GM18508 (cell line): Measurements from ENCODE around the gene DNASE2.
"Not testable (repeated sequence)": the region's sequence is repeated elsewhere in the genome, so short reads cannot be mapped to it uniquely, and the experiment has no call there.

Experiments used
- ATAC-seq: cut with Tn5 transposase; IDR thresholded peaks from one replicate; pipeline ENCODE4 v1.9.1; 2021; ENCODE audit warnings: moderate number of reproducible peaks; ENCODE audit not compliant: insufficient read depth, unreplicated experiment

Gene DNASE2

GRCh38 chr19:12865746-12866415 is 15.4 kb downstream of the DNASE2 start:
- ATAC-seq, result no peak

- ATAC-seq, result no peak
Observed at GRCh38 chr19:12864721-12865715, 16.2 kb downstream of the DNASE2 start.

DNA sequence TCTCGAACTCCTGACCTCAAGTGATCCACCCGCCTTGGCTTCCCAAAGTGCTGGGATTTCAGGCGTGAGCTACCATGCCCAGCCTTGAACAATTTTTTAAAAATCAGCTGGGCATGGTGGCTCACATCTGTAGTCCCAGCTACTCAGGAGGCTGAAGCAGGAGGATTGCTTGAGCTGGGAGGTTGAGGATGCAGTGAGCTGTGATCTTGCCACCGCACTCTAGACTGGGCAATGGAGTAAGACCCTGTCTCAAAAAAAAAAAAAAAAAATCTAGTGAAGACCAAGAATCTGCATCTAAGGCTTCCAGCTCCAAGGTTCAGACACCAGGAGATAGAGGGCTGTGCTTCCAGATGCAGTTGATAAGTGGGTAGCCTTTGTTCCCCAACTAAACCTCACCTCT is 17.1 kb downstream of the DNASE2 start:
- no peak for ATAC-seq

- ATAC-seq, result no peak
Observed at GRCh38 chr19:12859546-12859945, 21.7 kb downstream of the DNASE2 start.

DNA sequence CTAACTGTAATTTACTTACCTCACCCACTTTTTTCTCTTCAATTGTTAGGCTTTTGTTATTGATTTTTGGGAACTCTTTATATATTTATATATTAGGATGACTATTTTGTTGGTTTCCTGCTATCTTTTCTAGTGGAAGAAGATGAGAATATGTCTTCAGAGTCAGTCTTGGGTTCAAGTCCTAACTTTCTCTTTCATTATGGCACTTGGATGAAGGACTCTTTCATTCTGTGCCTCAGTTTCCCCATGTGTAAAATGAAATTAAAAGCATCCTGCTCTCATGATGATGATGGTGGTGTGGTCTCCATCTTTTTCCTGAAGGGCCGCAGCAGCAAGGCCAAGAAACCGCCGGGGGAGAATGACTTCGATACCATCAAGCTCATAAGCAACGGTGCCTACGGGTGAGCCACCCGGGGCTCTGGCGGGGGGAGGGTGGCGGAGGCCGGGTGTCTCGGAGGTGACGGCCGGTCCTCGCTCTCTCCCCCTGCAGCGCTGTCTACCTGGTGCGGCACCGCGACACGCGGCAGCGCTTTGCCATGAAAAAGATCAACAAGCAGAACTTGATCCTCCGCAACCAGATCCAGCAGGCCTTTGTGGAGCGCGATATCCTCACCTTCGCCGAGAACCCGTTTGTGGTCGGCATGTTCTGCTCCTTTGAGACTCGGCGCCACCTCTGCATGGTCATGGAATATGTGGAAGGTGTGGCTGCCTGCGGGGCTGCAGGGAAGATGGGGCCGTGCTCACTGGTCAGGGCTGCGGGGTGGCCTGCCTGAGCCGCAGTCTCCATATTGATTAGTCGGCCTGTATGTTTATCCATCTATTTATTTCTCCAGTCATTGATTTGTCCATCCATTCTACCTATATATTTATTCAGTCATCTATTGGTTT is 23.0 kb downstream of the DNASE2 start:
- no peak for ATAC-seq

DNA sequence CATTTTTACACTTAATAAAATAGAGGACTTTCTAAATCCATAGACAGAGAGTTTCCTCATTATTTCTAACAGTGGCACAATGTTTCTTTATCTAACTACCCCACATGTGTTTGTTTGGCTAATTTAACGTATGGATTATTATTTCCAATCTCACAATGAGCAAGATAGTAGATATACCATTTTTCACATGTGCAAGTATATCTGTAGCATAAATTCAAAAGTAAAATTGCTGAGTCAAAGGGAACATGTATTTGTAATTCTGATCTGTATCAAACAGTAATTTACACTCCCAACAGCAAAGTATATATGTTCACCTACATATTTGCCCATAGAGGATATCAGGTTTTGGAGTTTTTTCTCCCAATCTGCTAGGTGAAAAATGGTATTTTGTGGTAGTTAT is 24.6 kb downstream of the DNASE2 start:
- ATAC-seq, result no peak

GRCh38 chr19:12847159-12848139 is 33.8 kb downstream of the DNASE2 start:
- no peak for ATAC-seq

- ATAC-seq, result not testable (repeated sequence)
Observed at GRCh38 chr19:12846613-12847012, 34.6 kb downstream of the DNASE2 start.

DNA sequence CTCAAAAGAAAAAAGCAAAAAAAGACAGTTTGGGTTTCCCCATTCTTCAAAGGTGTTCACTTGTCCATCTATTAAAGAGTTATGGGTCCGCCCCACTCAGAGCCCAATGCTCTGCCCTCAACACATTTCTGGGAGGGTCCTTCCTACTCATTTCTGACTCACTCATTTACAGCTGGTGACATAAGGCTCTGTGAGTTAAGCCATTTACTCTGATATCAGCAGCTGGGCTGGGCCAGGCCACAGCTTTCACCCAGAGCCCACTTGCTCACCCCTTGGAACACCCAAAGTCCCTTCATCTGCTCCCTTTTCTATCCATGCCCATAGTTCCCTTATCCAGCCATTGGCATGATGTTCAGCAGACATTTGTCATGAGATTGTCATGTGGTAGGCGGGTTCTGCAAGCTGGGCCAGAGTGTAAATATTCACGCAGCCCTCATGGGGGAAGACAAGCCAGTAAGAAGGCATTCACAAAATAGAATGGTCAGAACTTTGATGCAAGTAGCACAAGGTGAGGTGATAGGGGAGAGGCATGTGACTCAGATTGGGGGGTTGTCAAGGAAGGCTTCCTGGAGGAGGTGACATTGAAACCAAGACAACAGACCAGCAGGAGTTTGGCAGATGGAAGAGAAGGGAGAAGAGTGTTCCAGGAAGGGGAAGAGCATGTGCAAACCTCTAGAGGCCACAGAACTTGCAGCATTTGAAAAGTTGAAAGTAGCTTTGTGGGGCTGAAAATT is 37.1 kb downstream of the DNASE2 start:
- ATAC-seq, result no peak

DNA sequence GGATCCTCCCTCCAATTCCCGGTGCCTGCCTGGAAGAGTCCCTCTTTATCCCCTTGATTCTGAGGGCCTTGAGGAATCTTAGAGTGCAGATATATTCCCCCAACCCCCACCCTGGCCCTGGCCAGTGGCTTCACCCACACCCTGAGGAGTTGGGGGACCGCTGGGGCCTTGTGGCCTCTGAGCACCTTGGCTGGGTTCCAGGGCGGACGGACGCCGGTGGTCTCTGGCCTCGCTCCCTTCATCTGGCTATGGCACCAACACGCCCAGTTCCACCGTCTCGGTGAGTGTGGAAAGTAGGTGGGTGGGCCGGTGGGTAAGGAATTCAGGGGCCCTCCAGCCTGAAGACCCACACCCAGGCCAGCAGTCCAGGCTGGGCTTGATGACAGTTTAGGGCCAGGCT is 37.9 kb downstream of the DNASE2 start:
- no peak for ATAC-seq

DNA sequence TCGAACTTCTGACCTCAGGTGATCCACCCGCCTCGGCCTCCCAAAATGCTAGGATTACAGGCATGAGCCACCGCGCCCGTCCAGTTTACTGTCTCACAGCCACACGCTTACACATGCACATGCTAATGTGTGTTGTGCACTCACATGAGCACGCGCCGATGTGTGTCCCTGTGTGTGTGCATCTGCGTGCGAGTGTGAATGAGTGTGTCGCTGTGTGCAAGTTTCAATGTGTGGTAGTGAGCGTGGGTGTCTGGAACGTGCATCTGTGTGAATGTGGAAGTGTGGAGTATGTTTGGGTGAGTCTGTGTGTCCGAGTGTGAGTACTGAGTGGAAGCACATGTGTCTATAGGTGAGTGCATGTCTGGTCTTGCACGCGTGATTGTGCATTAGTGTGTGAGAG is 38.7 kb downstream of the DNASE2 start:
- no peak for ATAC-seq

DNA sequence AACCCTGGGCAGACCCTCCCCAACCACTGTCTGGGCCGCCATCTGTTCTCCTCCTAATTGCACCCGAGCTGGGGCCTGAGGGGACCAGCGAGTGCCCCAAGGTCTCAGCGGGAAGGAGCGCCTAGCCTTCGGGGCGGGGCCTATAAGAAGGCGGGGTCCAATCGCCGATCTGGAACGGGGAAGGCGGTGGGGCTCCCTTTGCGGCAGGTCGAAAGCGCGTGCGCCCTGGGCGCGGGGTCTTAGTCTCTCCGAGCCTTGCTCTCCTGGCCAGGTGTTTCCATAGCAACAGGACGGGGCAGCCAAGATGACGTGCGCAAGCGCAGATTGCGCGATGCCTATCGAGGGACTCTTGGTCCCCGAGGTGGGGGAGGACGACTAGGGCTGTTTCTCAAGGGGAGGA is 40.2 kb downstream of the DNASE2 start:
- no peak for ATAC-seq

- no peak for ATAC-seq
Observed at GRCh38 chr19:12840091-12841079, 40.9 kb downstream of the DNASE2 start.

DNA sequence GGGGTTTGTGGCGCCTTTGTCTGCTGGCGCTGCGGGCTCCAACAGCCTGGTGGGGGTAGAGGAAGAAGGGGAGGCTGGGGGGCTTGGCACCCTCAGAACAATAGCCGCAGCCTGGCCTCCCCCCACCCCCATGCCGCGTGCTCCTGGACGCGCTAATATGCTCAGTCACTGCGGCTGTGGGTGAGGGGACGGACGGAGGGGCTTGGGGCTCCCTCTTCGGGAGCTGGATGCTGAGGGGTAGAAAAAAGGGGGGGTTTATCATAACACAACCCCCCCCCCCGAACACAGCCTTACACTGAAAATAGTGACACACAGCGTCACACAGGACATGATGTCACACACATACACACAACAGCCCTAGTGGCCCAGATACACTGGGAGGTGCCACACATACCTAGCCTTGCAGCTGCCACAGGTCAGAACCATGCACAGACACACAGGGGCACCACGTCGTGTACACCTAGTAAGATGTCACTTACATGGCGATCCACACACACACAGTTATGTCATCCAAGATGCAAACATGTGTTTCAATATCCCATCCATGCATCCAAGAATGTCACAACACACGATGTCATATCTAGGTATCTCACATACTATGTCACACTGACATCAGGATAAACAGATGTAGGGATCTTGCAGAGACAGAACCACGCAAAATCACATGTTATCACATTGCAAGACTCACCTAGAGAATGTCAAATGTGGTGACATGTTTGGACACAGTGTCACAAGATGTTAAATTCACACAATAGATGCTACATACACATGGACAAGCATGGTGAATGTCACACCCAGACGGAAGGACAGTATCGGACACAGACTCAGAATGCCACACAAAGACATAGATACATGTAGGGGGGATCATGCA is 42.1 kb downstream of the DNASE2 start:
- no peak for ATAC-seq

GRCh38 chr19:12838182-12838885 is 42.9 kb downstream of the DNASE2 start, which contains the start of gene MAST1:
Gene MAST1, plus strand, starts transcription at chr19:12838515. Its CDS starts 58 bp downstream, at chr19:12838573.
- ATAC-seq, result no peak

GRCh38 chr19:12837225-12837624 is 44.0 kb downstream of the DNASE2 start:
- no peak for ATAC-seq
